ENCODE data around the gene DBR1.
A peak's percentile ranks its signal among the peaks of the same experiment; 100 is the strongest.
"Not testable (repeated sequence)": the region's sequence is repeated elsewhere in the genome, so short reads cannot be mapped to it uniquely, and the experiment has no call there.

DBR1 gene

GRCh38 chr3:138186803-138187295 lies 12.1 kb upstream of the DBR1 start:
- peak; percentile 38 for DNase-seq (ENCODE audit: low spot score)

GRCh38 chr3:138186221-138186620 lies 11.5 kb upstream of the DBR1 start:
- DNase-seq (ENCODE audit: low spot score) = no peak

- no peak for DNase-seq (ENCODE audit: low spot score)
Measured at GRCh38 chr3:138184994-138185393, 10.3 kb upstream of the DBR1 start.

GRCh38 chr3:138180375-138181029 lies 5.8 kb upstream of the DBR1 start:
- peak; percentile 39 for DNase-seq (ENCODE audit: low spot score)

GRCh38 chr3:138173769-138174420 lies 826 bp downstream of the DBR1 start:
- DNase-seq (ENCODE audit: low spot score) = no peak

GRCh38 chr3:138172625-138173024 lies 2.1 kb downstream of the DBR1 start:
- DNase-seq (ENCODE audit: low spot score) = no peak

- DNase-seq (ENCODE audit: low spot score) = no peak
Measured at GRCh38 chr3:138165061-138165460, 9.7 kb downstream of the DBR1 start.

- no peak for DNase-seq (ENCODE audit: low spot score)
Measured at GRCh38 chr3:138157743-138158142, 17.0 kb downstream of the DBR1 start.

GRCh38 chr3:138154534-138154933 lies 20.2 kb downstream of the DBR1 start:
- DNase-seq (ENCODE audit: low spot score) = no peak

- DNase-seq (ENCODE audit: low spot score) = no peak
Measured at GRCh38 chr3:138148503-138148902, 26.2 kb downstream of the DBR1 start.

- not testable (repeated sequence) for DNase-seq (ENCODE audit: low spot score)
Measured at GRCh38 chr3:138142181-138142580, 32.5 kb downstream of the DBR1 start.

GRCh38 chr3:138140940-138141339 lies 33.8 kb downstream of the DBR1 start:
- no peak for DNase-seq (ENCODE audit: low spot score)

- no peak for DNase-seq (ENCODE audit: low spot score)
Measured at GRCh38 chr3:138139691-138140090, 35.0 kb downstream of the DBR1 start.

- no peak for DNase-seq (ENCODE audit: low spot score)
Measured at GRCh38 chr3:138137861-138138260, 36.9 kb downstream of the DBR1 start.

GRCh38 chr3:138136201-138136600 lies 38.5 kb downstream of the DBR1 start:
- DNase-seq (ENCODE audit: low spot score) = no peak

- no peak for DNase-seq (ENCODE audit: low spot score)
Measured at GRCh38 chr3:138135833-138136194, 38.9 kb downstream of the DBR1 start.

- DNase-seq (ENCODE audit: low spot score) = no peak
Measured at GRCh38 chr3:138135146-138135832, 39.4 kb downstream of the DBR1 start.

- no peak for DNase-seq (ENCODE audit: low spot score)
Measured at GRCh38 chr3:138132239-138132638, 42.5 kb downstream of the DBR1 start, which contains the start of gene A4GNT. Gene A4GNT (minus strand): TSS chr3:138132390. CDS start chr3:138131256, 1,134 bp downstream.

- DNase-seq (ENCODE audit: low spot score) = no peak
Measured at GRCh38 chr3:138127636-138128365, 46.9 kb downstream of the DBR1 start.

- no peak for DNase-seq (ENCODE audit: low spot score)
Measured at GRCh38 chr3:138125548-138126221, 49.0 kb downstream of the DBR1 start.

GRCh38 chr3:138124706-138125355 lies 49.9 kb downstream of the DBR1 start:
- DNase-seq (ENCODE audit: low spot score) = no peak

All from HuH-7.5 (cell line).